ENCODE measurements around the gene LILRB1.

DNA sequence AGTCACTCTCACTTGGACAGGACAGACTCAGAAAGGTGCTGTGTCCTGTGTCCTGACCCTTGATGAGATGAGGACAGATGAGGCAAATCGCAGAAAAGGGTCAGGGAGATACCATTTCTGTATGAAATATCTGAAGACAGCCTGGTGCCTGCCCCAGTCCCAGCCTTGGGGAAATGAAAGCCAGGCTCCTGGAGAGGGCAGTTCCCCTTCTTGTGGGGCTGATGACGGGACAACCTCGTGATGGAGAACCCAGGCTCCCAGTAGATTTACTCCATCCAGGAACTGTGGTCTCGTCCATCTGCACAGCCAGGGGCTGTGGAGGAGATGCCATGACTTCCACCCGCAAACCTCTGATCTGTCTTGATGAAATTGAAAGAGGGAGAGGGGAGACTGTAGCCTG is 13.8 kb downstream of the LILRB1 start:
- TF ChIP-seq, protein P1, sequence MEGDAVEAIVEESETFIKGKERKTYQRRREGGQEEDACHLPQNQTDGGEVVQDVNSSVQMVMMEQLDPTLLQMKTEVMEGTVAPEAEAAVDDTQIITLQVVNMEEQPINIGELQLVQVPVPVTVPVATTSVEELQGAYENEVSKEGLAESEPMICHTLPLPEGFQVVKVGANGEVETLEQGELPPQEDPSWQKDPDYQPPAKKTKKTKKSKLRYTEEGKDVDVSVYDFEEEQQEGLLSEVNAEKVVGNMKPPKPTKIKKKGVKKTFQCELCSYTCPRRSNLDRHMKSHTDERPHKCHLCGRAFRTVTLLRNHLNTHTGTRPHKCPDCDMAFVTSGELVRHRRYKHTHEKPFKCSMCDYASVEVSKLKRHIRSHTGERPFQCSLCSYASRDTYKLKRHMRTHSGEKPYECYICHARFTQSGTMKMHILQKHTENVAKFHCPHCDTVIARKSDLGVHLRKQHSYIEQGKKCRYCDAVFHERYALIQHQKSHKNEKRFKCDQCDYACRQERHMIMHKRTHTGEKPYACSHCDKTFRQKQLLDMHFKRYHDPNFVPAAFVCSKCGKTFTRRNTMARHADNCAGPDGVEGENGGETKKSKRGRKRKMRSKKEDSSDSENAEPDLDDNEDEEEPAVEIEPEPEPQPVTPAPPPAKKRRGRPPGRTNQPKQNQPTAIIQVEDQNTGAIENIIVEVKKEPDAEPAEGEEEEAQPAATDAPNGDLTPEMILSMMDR (IDR thresholded peaks at IDR 0.05): no peak
- TF ChIP-seq POLR2A (IDR thresholded peaks at IDR 0.05): no peak
